HepG2 (cell line): Measurements from ENCODE around the gene TMEM14C. TPM values are rescaled to one million over a fixed set of nuclear protein-coding genes. Genes with fewer than 3 reads are reported as not detected.

Experiments
- ATAC-seq: fragments of 200-7000 bp; cut with Tn5 transposase; 3 replicates; pipeline ENCODE4 v1.9.1; 2020; ENCODE audit warnings: mild to moderate bottlenecking, moderate library complexity
- BruUV-seq: library from RNA; stranded (reverse); fragments of 400-500 nt; replicated peaks from 2 replicates; lab custom pipeline; 2021; lab: Mats Ljungman, UMichigan
- CTCF ChIA-PET: fragments of 300-600 bp; formaldehyde crosslinking; extraction: SDS; loops from one replicate; lab custom pipeline; 2021; ENCODE audit warnings: low total read pairs, inconsistent platforms, low intra/inter-chr PET ratio; lab: Yijun Ruan, JAX
- POLR2A ChIA-PET: fragments of 350-600 bp; sonication (Branson Sonifier 250); formaldehyde crosslinking; loops from one replicate; lab custom pipeline; 2020; ENCODE audit warnings: antibody characterized with exemption, inconsistent platforms; lab: Yijun Ruan, JAX
- DNase-seq: peaks from one replicate; pipeline ENCODE4 v3.0.0-alpha.2; 2015; ENCODE audit warnings: low spot score
- FAIRE-seq: peaks from 3 replicates; lab custom pipeline; 2011; peaks lifted over from hg19 to GRCh38; lab: Jason Lieb, UNC
- H2AFZ ChIP-seq: one replicate; pipeline ENCODE4 v1.6.1; 2011; ENCODE audit warnings: low read length, inconsistent platforms
- H3K27ac ChIP-seq: fragments of 300-600 bp; 3 replicates; pipeline ENCODE4 v1.8.0; 2011; ENCODE audit warnings: mixed run types, mild to moderate bottlenecking, mixed read lengths, low read length, inconsistent platforms; ENCODE audit not compliant: insufficient read depth; ENCODE audit errors: extremely low read length
- H3K27me3 ChIP-seq, 2 experiments: fragments of 200-600 bp in 1 of 2; 2 replicates in 1 of 2; 3 replicates in 1 of 2; pipeline versions ENCODE4 v1.6.0 to v1.8.0; 2011; ENCODE audit warnings: low read length in 2 of 2, mild to moderate bottlenecking in 2 of 2, moderate library complexity in 2 of 2, inconsistent platforms in 1 of 2; ENCODE audit not compliant: insufficient read depth in 2 of 2, control insufficient read depth in 1 of 2
- H3K36me3 ChIP-seq, 2 experiments: fragments of 200-600 bp in 1 of 2; replicated peaks in 1 of 2; 2 replicates in 1 of 2; 3 replicates in 1 of 2; pipeline versions ENCODE4 v1.5.1 to v1.8.0; 2011; ENCODE audit warnings: low read length in 2 of 2, inconsistent platforms in 1 of 2; ENCODE audit not compliant: insufficient read depth in 2 of 2, control insufficient read depth in 1 of 2
- H3K4me1 ChIP-seq: 2 replicates; pipeline ENCODE4 v1.5.1; 2012; ENCODE audit warnings: low read length, inconsistent platforms; ENCODE audit not compliant: insufficient read depth
- H3K4me2 ChIP-seq: 2 replicates; pipeline ENCODE4 v1.6.0; 2011; ENCODE audit warnings: low read depth, low read length, inconsistent platforms
- H3K4me3 ChIP-seq, 3 experiments: fragments of 200-600 bp in 1 of 3; sonication (generic), shearing (Covaris generic) in 1 of 3; replicated peaks in 1 of 3; 2 replicates each; pipeline ENCODE4 v1.5.1; 2011 to 2016; ENCODE audit warnings: low read length in 3 of 3, inconsistent platforms in 2 of 3, low read depth in 2 of 3, mild to moderate bottlenecking in 2 of 3, control low read depth in 1 of 3, mixed read lengths in 1 of 3; ENCODE audit not compliant: insufficient read depth in 1 of 3
- H3K79me2 ChIP-seq: one replicate; pipeline ENCODE4 v1.6.1; 2011; ENCODE audit warnings: low read length, inconsistent platforms; ENCODE audit not compliant: insufficient read depth
- H3K9ac ChIP-seq: 2 replicates; pipeline ENCODE4 v1.6.0; 2011; ENCODE audit warnings: mild to moderate bottlenecking, low read depth, low read length, inconsistent platforms; ENCODE audit not compliant: insufficient read depth
- H3K9me3 ChIP-seq: 2 replicates; pipeline ENCODE4 v1.5.1; 2012; ENCODE audit warnings: mild to moderate bottlenecking, low read length
- H4K20me1 ChIP-seq: 2 replicates; pipeline ENCODE4 v1.6.0; 2011; ENCODE audit warnings: inconsistent platforms, mild to moderate bottlenecking, low read length, moderate library complexity; ENCODE audit not compliant: insufficient read depth
- DPF2 ChIP-seq: sonication (generic); formaldehyde crosslinking; IDR thresholded peaks from 2 replicates; pipeline ENCODE4 v1.4.0; 2020; ENCODE audit warnings: mild to moderate bottlenecking, low read depth, missing genetic modification reagents, borderline replicate concordance
- KLF15 ChIP-seq: sonication (generic); formaldehyde crosslinking; IDR thresholded peaks from 2 replicates; pipeline ENCODE4 v1.8.1; 2023; ENCODE audit warnings: borderline replicate concordance, mild to moderate bottlenecking, inconsistent platforms, missing genetic modification reagents, mixed read lengths
- MZF1 ChIP-seq: sonication (generic); formaldehyde crosslinking; IDR thresholded peaks from 2 replicates; pipeline ENCODE4 v1.8.1; 2023; ENCODE audit warnings: mild to moderate bottlenecking, missing genetic modification reagents, borderline replicate concordance
- NFIB ChIP-seq: sonication (generic); formaldehyde crosslinking; IDR thresholded peaks from 2 replicates; pipeline ENCODE4 v1.9.0; 2021; ENCODE audit warnings: missing genetic modification reagents, mild to moderate bottlenecking, borderline replicate concordance
- NFIC ChIP-seq: IDR thresholded peaks from 2 replicates; pipeline ENCODE4 v1.6.1; 2012; ENCODE audit warnings: mild to moderate bottlenecking, low read length, inconsistent platforms
- NR2F1 ChIP-seq, 2 experiments: fragments of 450-650 bp in 1 of 2; formaldehyde crosslinking in 1 of 2; IDR thresholded peaks; 2 replicates each; pipeline versions ENCODE4 v1.5.0 to v1.6.1; 2016 to 2020; ENCODE audit warnings: mild to moderate bottlenecking in 1 of 2, missing compliant biosample characterization in 1 of 2, missing genetic modification reagents in 1 of 2, moderate library complexity in 1 of 2
- PHF21A ChIP-seq: sonication (generic); formaldehyde crosslinking; IDR thresholded peaks from 2 replicates; pipeline ENCODE4 v1.5.0; 2020; ENCODE audit warnings: mild to moderate bottlenecking, missing genetic modification reagents
- SATB2 ChIP-seq: sonication (generic); formaldehyde crosslinking; IDR thresholded peaks from 2 replicates; pipeline ENCODE4 v1.5.0; 2020; ENCODE audit warnings: missing genetic modification reagents
- THAP11 ChIP-seq: IDR thresholded peaks from 2 replicates; pipeline ENCODE4 v1.6.1; 2016; ENCODE audit warnings: missing biosample characterization, missing genetic modification reagents
- YEATS2 ChIP-seq: sonication (generic); formaldehyde crosslinking; IDR thresholded peaks from 2 replicates; pipeline ENCODE4 v1.4.0; 2020; ENCODE audit warnings: missing genetic modification reagents, borderline replicate concordance
- ZFAT ChIP-seq: sonication (generic); formaldehyde crosslinking; conservative IDR thresholded peaks from 2 replicates; pipeline ENCODE4 v1.8.1; 2023; ENCODE audit warnings: missing genetic modification reagents, inconsistent platforms
- ZNF17 ChIP-seq: sonication (generic); formaldehyde crosslinking; IDR thresholded peaks from 2 replicates; pipeline ENCODE4 v1.5.0; 2020; ENCODE audit warnings: mild to moderate bottlenecking, missing genetic modification reagents
- WGBS: methylation state at CpG from one replicate; pipeline ENCODE4 v1.1.6; 2017; ENCODE audit warnings: low lambda C conversion rate; 5-methylcytosine and 5-hydroxymethylcytosine counted together
- in situ Hi-C: cut with HindIII; loops from 2 replicates; pipeline ENCODE4 v1.10.0; 2017; ENCODE audit warnings: low pct_unique_long_range_greater_than_20kb; ENCODE audit not compliant: extremely low pct_ligation_motif_present
- intact Hi-C: fragments of 100-400 bp; cut with micrococcal nuclease; formaldehyde crosslinking; loops from one replicate; pipeline ENCODE4 v1.10.0; 2022; ENCODE audit not compliant: unreplicated experiment
- polyA plus RNA-seq, 8 experiments: library from polyadenylated mRNA; depleted of rRNA in 3 of 8; stranded (reverse) in 7 of 8; unstranded in 1 of 8; fragments of >200 nt; fragmentation: Illumina TruSeq in 4 of 8; extraction: Trizol in 4 of 8; gene quantifications; 2 replicates each; pipeline versions ENCODE4 v1.2.1 to v1.2.3, GENCODE V29; 2011 to 2016; ENCODE audit warnings: low read depth in 4 of 8, missing spikeins in 1 of 8, mixed read lengths in 1 of 8; ENCODE audit not compliant: insufficient read depth in 1 of 8
- total RNA-seq, 5 experiments: library from RNA; depleted of rRNA; stranded (reverse); fragments of >200 nt; fragmentation: Illumina TruSeq; extraction: Trizol; gene quantifications; 2 replicates each; pipeline ENCODE4 v1.2.3, GENCODE V29; 2016; ENCODE audit warnings: low read depth in 1 of 5
- TF ChIP-seq, protein P1 (sequence below): sonication (generic); formaldehyde crosslinking; IDR thresholded peaks from 2 replicates; pipeline ENCODE4 v1.8.1; 2023; ENCODE audit warnings: mild to moderate bottlenecking, missing genetic modification reagents, borderline replicate concordance
- TF ChIP-seq, protein P2 (sequence below): sonication (generic); formaldehyde crosslinking; IDR thresholded peaks from 2 replicates; pipeline ENCODE4 v1.8.1; 2023; ENCODE audit warnings: mild to moderate bottlenecking, inconsistent platforms, moderate library complexity, missing genetic modification reagents, borderline replicate concordance

The TMEM14C gene
- total and polyA plus RNA-seq, 2 of the 13 experiments (the other 11 are each of a cell fraction or from before 2014, with no cell fraction given): 184 TPM

DNA sequence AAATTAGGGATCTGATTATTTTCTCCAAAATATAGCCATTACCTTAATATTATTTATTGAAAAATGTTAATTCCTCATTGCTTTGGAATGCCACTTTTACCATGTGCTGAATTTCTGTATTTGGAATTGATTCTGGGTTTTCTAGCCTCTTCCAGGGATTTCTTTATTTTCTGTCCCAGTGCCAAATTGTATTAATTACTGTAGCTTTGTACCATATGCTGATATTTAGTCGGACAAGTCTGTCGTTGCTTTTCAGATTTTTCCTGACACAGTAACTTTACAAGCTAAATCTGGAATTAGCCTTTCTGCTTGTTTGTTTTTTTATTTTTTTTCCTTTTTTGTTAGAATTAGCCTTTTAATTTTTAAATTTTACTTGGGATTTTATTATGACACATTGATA is 13.9 kb downstream of the TMEM14C start:
- ChIA-PET CTCF (no interaction called here), POLR2A (interaction anchor here (1.1 to 8.3 kb wide), 3 partner anchors 11 to 23 kb away, joined by 3 to 71 read pairs (median 4); partner anchors contain the start of genes TMEM14B and TMEM14C)
- H3K9ac ChIP-seq: no peak overlapping the region
- no peaks in the 10 kb centered on the region for H3K27me3 ChIP-seq
- peaks cover 4% of the 10 kb centered on the region in 2 experiments; a peak in 2 of 5 replicates for H3K36me3 ChIP-seq
- in situ Hi-C loops (no loop called here), intact Hi-C loops (no loop called here)
- no TSS peak for BruUV-seq
- H3K27ac ChIP-seq: no peak overlapping the region
- no peak for DNase-seq
- H3K4me3 ChIP-seq: no peak overlapping the region
- H3K4me1 ChIP-seq: peaks cover 11% of the 10 kb centered on the region
- no peak overlapping the region for H2AFZ ChIP-seq
- no peaks in the 10 kb centered on the region for H4K20me1 ChIP-seq
- no peak for FAIRE-seq
- 97% methylated on average over 2 of the region's 2 CpGs for WGBS
- no peaks in the 10 kb centered on the region for H3K9me3 ChIP-seq
- no peak overlapping the region for H3K4me2 ChIP-seq
- H3K79me2 ChIP-seq: no peaks in the 10 kb centered on the region
- TF ChIP-seq ZNF17 (CRISPR knock-in tag): no peak
- TF ChIP-seq PHF21A: no peak
- TF ChIP-seq YEATS2 (CRISPR knock-in tag): no peak
- TF ChIP-seq, protein P1, sequence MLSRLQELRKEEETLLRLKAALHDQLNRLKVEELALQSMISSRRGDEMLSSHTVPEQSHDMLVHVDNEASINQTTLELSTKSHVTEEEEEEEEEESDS (CRISPR knock-in tag): no peak
- no peak for ATAC-seq

DNA sequence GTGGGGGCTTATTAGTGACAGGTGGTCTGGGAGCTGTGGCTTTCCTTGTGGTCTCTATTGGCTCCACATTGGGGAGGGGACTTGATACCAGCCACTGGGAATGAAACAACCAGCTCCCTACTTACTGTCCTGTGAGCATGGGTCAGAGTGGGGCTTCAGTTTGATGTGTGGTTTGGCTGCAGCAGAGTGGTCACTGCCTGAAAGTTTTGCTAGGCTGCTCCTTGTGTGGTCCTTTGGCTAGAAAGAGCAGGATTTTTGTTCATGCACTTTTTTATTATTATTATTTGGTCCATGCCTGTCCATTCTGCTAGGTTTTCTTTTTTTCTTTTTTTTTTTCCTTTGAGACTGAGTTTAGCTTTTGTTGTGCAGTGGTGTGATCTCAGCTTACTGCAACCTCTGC is 17.2 kb downstream of the TMEM14C start:
- ChIA-PET POLR2A (no interaction called here), CTCF (no interaction called here)
- no peaks in the 10 kb centered on the region for H3K9me3 ChIP-seq
- no peak overlapping the region for H3K9ac ChIP-seq
- no peaks in the 10 kb centered on the region; a peak in 2 of 5 replicates for H3K36me3 ChIP-seq
- no peak for DNase-seq
- H3K4me2 ChIP-seq: no peak overlapping the region
- H2AFZ ChIP-seq: no peak overlapping the region
- FAIRE-seq: no peak
- H3K4me1 ChIP-seq: no peaks in the 10 kb centered on the region
- no peaks in the 10 kb centered on the region for H4K20me1 ChIP-seq
- TF ChIP-seq THAP11 (CRISPR knock-in tag) (no peak), SATB2 (CRISPR knock-in tag) (no peak), KLF15 (CRISPR knock-in tag) (no peak), DPF2 (CRISPR knock-in tag) (no peak), NFIB (no peak), MZF1 (no peak), NFIC (no peak), NR2F1 (CRISPR knock-in tag; IDR thresholded peaks at IDR 0.05) (no peak), ZFAT (CRISPR knock-in tag) (no peak)
- TF ChIP-seq, protein P2, sequence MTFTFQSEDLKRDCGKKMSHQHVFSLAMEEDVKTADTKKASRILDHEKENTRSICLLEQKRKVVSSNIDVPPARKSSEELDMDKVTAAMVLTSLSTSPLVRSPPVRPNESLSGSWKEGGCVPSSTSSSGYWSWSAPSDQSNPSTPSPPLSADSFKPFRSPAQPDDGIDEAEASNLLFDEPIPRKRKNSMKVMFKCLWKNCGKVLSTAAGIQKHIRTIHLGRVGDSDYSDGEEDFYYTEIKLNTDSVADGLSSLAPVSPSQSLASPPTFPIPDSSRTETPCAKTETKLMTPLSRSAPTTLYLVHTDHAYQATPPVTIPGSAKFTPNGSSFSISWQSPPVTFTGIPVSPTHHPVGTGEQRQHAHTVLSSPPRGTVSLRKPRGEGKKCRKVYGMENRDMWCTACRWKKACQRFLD (CRISPR knock-in tag): no peak
- BruUV-seq: no TSS peak
- intact Hi-C loops (no loop called here), in situ Hi-C loops (no loop called here)
- no peak overlapping the region for H3K27ac ChIP-seq
- no peak for ATAC-seq
- no peaks in the 10 kb centered on the region for H3K27me3 ChIP-seq
- H3K4me3 ChIP-seq: no peak overlapping the region
- no peaks in the 10 kb centered on the region for H3K79me2 ChIP-seq
